Measurements from ENCODE around the gene VCX. TPM values are rescaled to one million over a fixed set of nuclear protein-coding genes. Genes with fewer than 3 reads are reported as not detected.

The VCX gene
- total RNA-seq, 1 experiment from 2014 or later: not detected

DNA sequence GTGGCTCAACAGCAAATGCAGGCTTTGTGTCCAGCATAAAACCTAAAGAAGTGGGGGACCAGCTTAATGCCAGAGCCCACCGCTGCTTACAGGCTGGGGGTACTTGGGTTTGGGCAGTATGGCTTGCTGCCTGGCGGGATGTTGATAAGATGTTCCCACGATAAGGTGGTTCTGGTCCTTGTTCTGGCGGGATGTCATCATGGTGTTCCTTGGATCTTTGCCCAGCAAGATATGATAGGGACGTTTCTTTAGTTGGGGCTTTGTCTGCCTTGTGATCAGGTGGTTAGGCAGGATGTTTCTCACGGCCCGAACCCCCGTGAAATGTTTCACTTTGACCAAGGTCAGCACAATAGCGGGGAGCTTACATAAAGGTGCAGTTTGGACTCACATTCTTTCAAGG, 49.0 kb downstream of the VCX start:
- H3T11ph ChIP-seq (ENCODE audit: low read length): no peak overlapping the region
- no peak for DNase-seq
- H4K8ac ChIP-seq (replicated peaks; ENCODE audit: insufficient read length, low read depth, low read length): no peak overlapping the region
- no peak overlapping the region for H2AFZ ChIP-seq (ENCODE audit: low read length)
- no peak overlapping the region for H2BK12ac ChIP-seq (ENCODE audit: insufficient read length, low read depth, low read length)
- no peak overlapping the region for H3K9ac ChIP-seq (ENCODE audit: extremely low read depth, insufficient read length, low read length)
- H2BK15ac ChIP-seq (ENCODE audit: low read depth, low read length): no peak overlapping the region
- H2BK20ac ChIP-seq (ENCODE audit: low read depth, low read length, poor library complexity, severe bottlenecking): no peak overlapping the region
- no peak overlapping the region for H4K5ac ChIP-seq (ENCODE audit: insufficient read length, low read depth, low read length)
- no peak overlapping the region for H3K4me3 Mint-ChIP-seq
- H3K27ac ChIP-seq (ENCODE audit: insufficient read length, low read depth, low read length): no peak overlapping the region
- no peak overlapping the region for H3K18ac ChIP-seq (ENCODE audit: insufficient read length, low read depth, low read length)
- H3K14ac ChIP-seq (ENCODE audit: insufficient read depth, low read length): no peak overlapping the region
- H3K23ac ChIP-seq (ENCODE audit: insufficient read length, low read depth, low read length): no peak overlapping the region
- no peaks in the 10 kb centered on the region for H4K20me1 ChIP-seq (ENCODE audit: control insufficient read depth, insufficient read depth, insufficient read length)
- H3K4ac ChIP-seq (ENCODE audit: low read depth, low read length): no peak overlapping the region
- H3K4me1 ChIP-seq (ENCODE audit: insufficient read depth, low read length): no peaks in the 10 kb centered on the region
- H3K79me2 ChIP-seq (ENCODE audit: insufficient read depth, low read length): no peaks in the 10 kb centered on the region
- no peaks in the 10 kb centered on the region for H3K36me3 Mint-ChIP-seq (ENCODE audit: insufficient read depth in 1 of 3, low read depth in 3 of 3)
- TF ChIP-seq, protein P1, sequence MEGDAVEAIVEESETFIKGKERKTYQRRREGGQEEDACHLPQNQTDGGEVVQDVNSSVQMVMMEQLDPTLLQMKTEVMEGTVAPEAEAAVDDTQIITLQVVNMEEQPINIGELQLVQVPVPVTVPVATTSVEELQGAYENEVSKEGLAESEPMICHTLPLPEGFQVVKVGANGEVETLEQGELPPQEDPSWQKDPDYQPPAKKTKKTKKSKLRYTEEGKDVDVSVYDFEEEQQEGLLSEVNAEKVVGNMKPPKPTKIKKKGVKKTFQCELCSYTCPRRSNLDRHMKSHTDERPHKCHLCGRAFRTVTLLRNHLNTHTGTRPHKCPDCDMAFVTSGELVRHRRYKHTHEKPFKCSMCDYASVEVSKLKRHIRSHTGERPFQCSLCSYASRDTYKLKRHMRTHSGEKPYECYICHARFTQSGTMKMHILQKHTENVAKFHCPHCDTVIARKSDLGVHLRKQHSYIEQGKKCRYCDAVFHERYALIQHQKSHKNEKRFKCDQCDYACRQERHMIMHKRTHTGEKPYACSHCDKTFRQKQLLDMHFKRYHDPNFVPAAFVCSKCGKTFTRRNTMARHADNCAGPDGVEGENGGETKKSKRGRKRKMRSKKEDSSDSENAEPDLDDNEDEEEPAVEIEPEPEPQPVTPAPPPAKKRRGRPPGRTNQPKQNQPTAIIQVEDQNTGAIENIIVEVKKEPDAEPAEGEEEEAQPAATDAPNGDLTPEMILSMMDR (conservative IDR thresholded peaks at IDR 0.05): no peak
- H3K23me2 ChIP-seq (ENCODE audit: insufficient read length, low read depth, low read length, poor library complexity, severe bottlenecking): no peaks in the 10 kb centered on the region
- no peak overlapping the region for H3K27ac Mint-ChIP-seq
- H3K56ac ChIP-seq (ENCODE audit: insufficient read length, low read depth, low read length): no peak overlapping the region
- H2AK5ac ChIP-seq (ENCODE audit: insufficient read length, low read length): no peak overlapping the region
- no CpG with 5 or more reads among the region's 9 CpGs for WGBS (ENCODE audit: extremely low coverage, insufficient read length, low lambda C conversion rate)
- no peak overlapping the region for H2BK120ac ChIP-seq (ENCODE audit: low read depth, low read length, poor library complexity, severe bottlenecking)
- no peak overlapping the region for H3K4me2 ChIP-seq (ENCODE audit: insufficient read depth, insufficient read length, low read length)
- H3K27me3 ChIP-seq (ENCODE audit: insufficient read depth, low read length): no peaks in the 10 kb centered on the region
- H3K9me3 ChIP-seq (ENCODE audit: control insufficient read depth, low read depth, low read length): no peaks in the 10 kb centered on the region
- H4K91ac ChIP-seq (ENCODE audit: insufficient read length, low read depth, low read length): no peak overlapping the region
- H3K27me3 Mint-ChIP-seq (ENCODE audit: low read depth): no peaks in the 10 kb centered on the region; the same call in 1 of the 2 replicates
- no peaks in the 10 kb centered on the region for H3K79me1 ChIP-seq (ENCODE audit: insufficient read depth, low read depth, low read length, poor library complexity, severe bottlenecking)
- H3K4me1 Mint-ChIP-seq: no peaks in the 10 kb centered on the region; a peak in 1 of 4 replicates
- H2BK5ac ChIP-seq (ENCODE audit: insufficient read length, low read length): no peak overlapping the region
- no peaks in the 10 kb centered on the region; a peak in 1 of 5 replicates for H3K9me3 Mint-ChIP-seq

Other genes starting within 250 kb of the VCX start
- gene PNPLA4, start 84.2 kb downstream of the VCX start, total RNA-seq (2021): 19.7 and 21.4 TPM in 2 replicates